Thyroid gland (tissue), 4 donors: ENCODE results near the gene SULT1A3.
"Not testable (repeated sequence)": the region's sequence is repeated elsewhere in the genome, so short reads cannot be mapped to it uniquely, and the experiment has no call there.

Experiments used
- CTCF ChIP-seq, 6 experiments: fragments of 200-600 bp in 3 of 6; fragments of 450-650 bp in 3 of 6; sonication (generic) in 3 of 6; IDR thresholded peaks; one replicate each; pipeline ENCODE4 v1.5.1; 2016 to 2019; ENCODE audit warnings: antibody characterized with exemption in 6 of 6, mild to moderate bottlenecking in 2 of 6, inconsistent platforms in 1 of 6, moderate library complexity in 1 of 6
- POLR2A ChIP-seq, 2 donors: fragments of 450-650 bp; IDR thresholded peaks; one replicate each; pipeline ENCODE4 v1.6.1; 2017; ENCODE audit warnings: antibody characterized with exemption in 2 of 2, mild to moderate bottlenecking in 2 of 2, moderate library complexity in 1 of 2

- TF ChIP-seq POLR2A, CTCF (IDR thresholded peaks at IDR 0.05): not testable (repeated sequence)
Measured at GRCh38 chr16:30193615-30194014, 5.4 kb upstream of the SULT1A3 start, which contains the start of the genes BOLA2B and SLX1A.
